Mesenchymal stem cell (in vitro differentiated cells and primary cell): ENCODE data around the gene COL23A1. TPM values are rescaled to one million over a fixed set of nuclear protein-coding genes. Genes with fewer than 3 reads are reported as not detected.
A peak's percentile ranks its signal among the peaks of the same experiment; 100 is the strongest.

ENCODE experiments used
- DNase-seq: peaks from one replicate; pipeline ENCODE4 v3.0.0-alpha.2; 2013
- H2AFZ ChIP-seq: one replicate; pipeline ENCODE4 v1.6.1; 2013; ENCODE audit warnings: low read depth, mild to moderate bottlenecking, control low read depth, inconsistent platforms, low read length, moderate library complexity
- H2AK5ac ChIP-seq: 2 replicates; pipeline ENCODE4 v1.6.1; 2013; ENCODE audit warnings: low read length, moderate library complexity, mild to moderate bottlenecking, inconsistent platforms; ENCODE audit not compliant: severe bottlenecking
- H2BK120ac ChIP-seq: one replicate; pipeline ENCODE4 v1.6.1; 2013; ENCODE audit warnings: low read depth, mild to moderate bottlenecking, inconsistent platforms, low read length, moderate library complexity
- H2BK12ac ChIP-seq, 2 experiments: one replicate each; pipeline ENCODE4 v1.6.1; 2013; ENCODE audit warnings: inconsistent platforms in 2 of 2, low read length in 2 of 2, mild to moderate bottlenecking in 2 of 2, moderate library complexity in 2 of 2, control low read depth in 1 of 2
- H2BK15ac ChIP-seq: one replicate; pipeline ENCODE4 v1.6.1; 2013; ENCODE audit warnings: mild to moderate bottlenecking, low read depth, inconsistent platforms; ENCODE audit not compliant: poor library complexity, severe bottlenecking
- H2BK5ac ChIP-seq: 2 replicates; pipeline ENCODE4 v1.6.1; 2013; ENCODE audit warnings: low read depth, mild to moderate bottlenecking, low read length, control low read depth, inconsistent platforms; ENCODE audit not compliant: poor library complexity, severe bottlenecking
- H3K14ac ChIP-seq, 2 experiments: one replicate each; pipeline ENCODE4 v1.6.1; 2013; ENCODE audit warnings: inconsistent platforms in 2 of 2, low read length in 2 of 2, control low read depth in 1 of 2, mild to moderate bottlenecking in 1 of 2, moderate library complexity in 1 of 2
- H3K18ac ChIP-seq, 2 experiments: one replicate each; pipeline ENCODE4 v1.6.1; 2013; ENCODE audit warnings: inconsistent platforms in 2 of 2, low read length in 2 of 2, control low read depth in 1 of 2, low read depth in 1 of 2, mild to moderate bottlenecking in 1 of 2
- H3K23ac ChIP-seq, 2 experiments: one replicate each; pipeline ENCODE4 v1.6.1; 2013; ENCODE audit warnings: inconsistent platforms in 2 of 2, low read length in 2 of 2, mild to moderate bottlenecking in 2 of 2, moderate library complexity in 2 of 2, control low read depth in 1 of 2
- H3K27ac ChIP-seq: 2 replicates; pipeline ENCODE4 v1.5.1; 2013; ENCODE audit warnings: mild to moderate bottlenecking, moderate library complexity, low read length, control low read depth, inconsistent platforms; ENCODE audit not compliant: poor library complexity, severe bottlenecking
- H3K27me3 ChIP-seq, 2 experiments: 2 replicates each; pipeline versions ENCODE4 v1.6.1 to v1.7.0; 2013; ENCODE audit warnings: low read length in 2 of 2, mild to moderate bottlenecking in 2 of 2, moderate library complexity in 2 of 2, control low read depth in 1 of 2, inconsistent platforms in 1 of 2; ENCODE audit not compliant: control insufficient read depth in 1 of 2, insufficient read depth in 1 of 2
- H3K36me3 ChIP-seq, 2 experiments: 2 replicates each; pipeline versions ENCODE4 v1.6.1 to v1.7.0; 2013; ENCODE audit warnings: low read length in 2 of 2, control low read depth in 1 of 2, inconsistent platforms in 1 of 2, low read depth in 1 of 2, mild to moderate bottlenecking in 1 of 2; ENCODE audit not compliant: insufficient read depth in 2 of 2, control insufficient read depth in 1 of 2
- H3K4ac ChIP-seq, 2 experiments: one replicate each; pipeline ENCODE4 v1.6.1; 2013; ENCODE audit warnings: inconsistent platforms in 2 of 2, low read length in 2 of 2, mild to moderate bottlenecking in 2 of 2, moderate library complexity in 2 of 2, control low read depth in 1 of 2, low read depth in 1 of 2
- H3K4me1 ChIP-seq: 2 replicates; pipeline ENCODE4 v1.6.1; 2013; ENCODE audit warnings: low read depth, low read length, control low read depth; ENCODE audit not compliant: control insufficient read depth, insufficient read depth
- H3K4me2 ChIP-seq: 2 replicates; pipeline ENCODE4 v1.6.1; 2013; ENCODE audit warnings: low read length, mild to moderate bottlenecking, inconsistent platforms; ENCODE audit not compliant: poor library complexity, severe bottlenecking
- H3K4me3 ChIP-seq, 2 experiments: 2 replicates each; pipeline versions ENCODE4 v1.5.1 to v1.7.0; 2013; ENCODE audit warnings: low read length in 2 of 2, mild to moderate bottlenecking in 2 of 2, control low read depth in 1 of 2, low read depth in 1 of 2; ENCODE audit not compliant: insufficient read depth in 1 of 2
- H3K79me1 ChIP-seq: replicated peaks from 2 replicates; pipeline ENCODE4 v1.6.1; 2013; ENCODE audit warnings: mild to moderate bottlenecking, control low read depth, low read length, inconsistent platforms; ENCODE audit not compliant: poor library complexity, severe bottlenecking
- H3K9ac ChIP-seq: 2 replicates; pipeline ENCODE4 v1.7.0; 2013; ENCODE audit warnings: mild to moderate bottlenecking, low read length, moderate library complexity
- H3K9me3 ChIP-seq: 2 replicates; pipeline ENCODE4 v1.7.0; 2013; ENCODE audit warnings: mild to moderate bottlenecking, low read length; ENCODE audit not compliant: control insufficient read depth
- H4K8ac ChIP-seq: one replicate; pipeline ENCODE4 v1.6.1; 2013; ENCODE audit warnings: inconsistent platforms, mild to moderate bottlenecking, low read length, moderate library complexity
- H4K91ac ChIP-seq: one replicate; pipeline ENCODE4 v1.6.1; 2013; ENCODE audit warnings: mild to moderate bottlenecking, low read length, inconsistent platforms
- WGBS: methylation state at CpG from one replicate; pipeline ENCODE4 v1.1.7; 2013; ENCODE audit warnings: mixed read lengths; 5-methylcytosine and 5-hydroxymethylcytosine counted together
- polyA plus RNA-seq, 2 experiments: library from polyadenylated mRNA; stranded (reverse); fragments of 200-250 nt; gene quantifications; one replicate each; pipeline ENCODE4 v1.2.3, GENCODE V29; 2013

COL23A1 gene
- polyA plus RNA-seq (2013, experiment 1 of 2): 0.41 TPM
- polyA plus RNA-seq (2013, experiment 2 of 2): 0.52 TPM

- Histone ChIP-seq H3K36me3 (peaks cover 0 to 4% of the 10 kb centered on the region in 2 experiments), H2AFZ (peak within 1 kb of the TSS; percentile 74), H3K23ac (peak within 1 kb of the TSS in 1 of 2 experiments; percentile 52), H3K18ac (no peak within 1 kb of the TSS), H3K4ac (no peak within 1 kb of the TSS), H2BK120ac (no peak within 1 kb of the TSS), H2BK5ac (no peak within 1 kb of the TSS), H3K9me3 (peaks cover 6% of the 10 kb centered on the region), H2AK5ac (no peak within 1 kb of the TSS), H3K4me1 (peaks cover 15% of the 10 kb centered on the region), H3K4me3 (peak within 1 kb of the TSS; percentile 50 to 54), H2BK15ac (no peak within 1 kb of the TSS), H3K4me2 (peak within 1 kb of the TSS; percentile 97), H4K91ac (no peak within 1 kb of the TSS), H4K8ac (peak within 1 kb of the TSS; percentile 45), H3K9ac (peak within 1 kb of the TSS; percentile 1), H3K27ac (no peak within 1 kb of the TSS), H3K14ac (no peak within 1 kb of the TSS), H3K27me3 (peaks cover 39 to 45% of the 10 kb centered on the region in 2 experiments), H3K79me1 (no peaks in the 10 kb centered on the region), H2BK12ac (no peak within 1 kb of the TSS)
- DNase-seq: peak; percentile 52
- 2% methylated on average over 65 of the region's 78 CpGs for WGBS
Measured at GRCh38 chr5:178590141-178590923, at the start of gene COL23A1. TSS of gene COL23A1 (minus strand) at chr5:178590393.

GRCh38 chr5:178637356-178638074 lies 47.3 kb upstream of the COL23A1 start:
- no peak overlapping the region for H3K27ac ChIP-seq
- H4K8ac ChIP-seq: no peak overlapping the region
- H3K14ac ChIP-seq: no peak overlapping the region
- no peak overlapping the region for H2BK12ac ChIP-seq
- H2AFZ ChIP-seq: no peak overlapping the region
- peaks cover 4% of the 10 kb centered on the region for H3K9me3 ChIP-seq
- no peak overlapping the region for H2BK15ac ChIP-seq
- no peak overlapping the region for H4K91ac ChIP-seq
- no peaks in the 10 kb centered on the region for H3K36me3 ChIP-seq
- DNase-seq: no peak
- H3K4me3 ChIP-seq: no peak overlapping the region
- H3K23ac ChIP-seq: no peak overlapping the region
- H2BK120ac ChIP-seq: no peak overlapping the region
- H3K4me2 ChIP-seq: no peak overlapping the region
- H2BK5ac ChIP-seq: no peak overlapping the region
- no peak overlapping the region for H3K4ac ChIP-seq
- H3K79me1 ChIP-seq: no peaks in the 10 kb centered on the region
- no peak overlapping the region for H3K18ac ChIP-seq
- no peak overlapping the region for H2AK5ac ChIP-seq
- H3K27me3 ChIP-seq: peaks cover 0 to 4% of the 10 kb centered on the region in 2 experiments
- 81% methylated on average over 8 of the region's 9 CpGs for WGBS
- no peak overlapping the region for H3K9ac ChIP-seq
- peaks cover 1% of the 10 kb centered on the region for H3K4me1 ChIP-seq

GRCh38 chr5:178632285-178632684 lies 42.1 kb upstream of the COL23A1 start:
- Histone ChIP-seq H2BK12ac (no peak overlapping the region), H3K4ac (no peak overlapping the region), H3K4me2 (no peak overlapping the region), H2AFZ (no peak overlapping the region), H3K14ac (no peak overlapping the region), H3K9ac (no peak overlapping the region), H3K27me3 (peaks cover 4 to 5% of the 10 kb centered on the region in 2 experiments), H3K4me1 (no peaks in the 10 kb centered on the region), H3K36me3 (no peaks in the 10 kb centered on the region), H3K9me3 (peaks cover 3% of the 10 kb centered on the region), H2BK120ac (no peak overlapping the region), H2AK5ac (no peak overlapping the region), H3K79me1 (no peaks in the 10 kb centered on the region), H4K91ac (no peak overlapping the region), H2BK15ac (no peak overlapping the region), H3K23ac (no peak overlapping the region), H3K27ac (no peak overlapping the region), H4K8ac (no peak overlapping the region), H3K18ac (no peak overlapping the region), H2BK5ac (no peak overlapping the region), H3K4me3 (no peak overlapping the region)
- 51% methylated on average over 2 of the region's 4 CpGs for WGBS
- no peak for DNase-seq

GRCh38 chr5:178630951-178631350 lies 40.8 kb upstream of the COL23A1 start:
- WGBS: 75% methylated on average over 1 of the region's 2 CpGs
- Histone ChIP-seq H3K4me3 (no peak overlapping the region), H2BK120ac (no peak overlapping the region)

More at GRCh38 chr5:178630951-178631350, 40.8 kb upstream of the COL23A1 start:
- H3K27me3 ChIP-seq: peaks cover 4 to 5% of the 10 kb centered on the region in 2 experiments
- no peak overlapping the region for H3K18ac ChIP-seq
- no peak overlapping the region for H2BK12ac ChIP-seq
- no peak overlapping the region for H3K14ac ChIP-seq
- H2AFZ ChIP-seq: no peak overlapping the region
- no peak overlapping the region for H3K27ac ChIP-seq
- no peaks in the 10 kb centered on the region for H3K36me3 ChIP-seq
- H3K4ac ChIP-seq: no peak overlapping the region
- H3K9me3 ChIP-seq: peaks cover 3% of the 10 kb centered on the region
- no peak overlapping the region for H4K8ac ChIP-seq
- DNase-seq: no peak
- no peak overlapping the region for H2BK15ac ChIP-seq
- H3K4me1 ChIP-seq: no peaks in the 10 kb centered on the region
- H3K4me2 ChIP-seq: no peak overlapping the region
- H2BK5ac ChIP-seq: no peak overlapping the region
- no peak overlapping the region for H3K23ac ChIP-seq
- H2AK5ac ChIP-seq: no peak overlapping the region
- H4K91ac ChIP-seq: no peak overlapping the region
- no peak overlapping the region for H3K9ac ChIP-seq
- no peaks in the 10 kb centered on the region for H3K79me1 ChIP-seq
